Measurements from ENCODE around the gene SNTG2.

The SNTG2 gene

GRCh38 chr2:1010415-1010930 lies 59.8 kb downstream of the SNTG2 start:
- DNase-seq, result no peak

GRCh38 chr2:1011006-1011405 lies 60.4 kb downstream of the SNTG2 start:
- no peak for DNase-seq

- no peak for DNase-seq
Observed at GRCh38 chr2:1011985-1012384, 61.3 kb downstream of the SNTG2 start.

GRCh38 chr2:1014802-1015201 lies 64.2 kb downstream of the SNTG2 start:
- no peak for DNase-seq

GRCh38 chr2:1016500-1016899 lies 65.9 kb downstream of the SNTG2 start:
- no peak for DNase-seq

- DNase-seq, result no peak
Observed at GRCh38 chr2:1017827-1018226, 67.2 kb downstream of the SNTG2 start.

- no peak for DNase-seq
Observed at GRCh38 chr2:1020206-1020605, 69.6 kb downstream of the SNTG2 start.

GRCh38 chr2:1022178-1022577 lies 71.5 kb downstream of the SNTG2 start:
- DNase-seq, result no peak

GRCh38 chr2:1024981-1025380 lies 74.3 kb downstream of the SNTG2 start:
- no peak for DNase-seq

GRCh38 chr2:1026141-1026540 lies 75.5 kb downstream of the SNTG2 start:
- no peak for DNase-seq

GRCh38 chr2:1028831-1029230 lies 78.2 kb downstream of the SNTG2 start:
- no peak for DNase-seq

- DNase-seq, result no peak
Observed at GRCh38 chr2:1032030-1032429, 81.4 kb downstream of the SNTG2 start.

GRCh38 chr2:1033069-1033468 lies 82.4 kb downstream of the SNTG2 start:
- no peak for DNase-seq

- DNase-seq, result no peak
Observed at GRCh38 chr2:1037066-1037465, 86.4 kb downstream of the SNTG2 start.

GRCh38 chr2:1039549-1039948 lies 88.9 kb downstream of the SNTG2 start:
- no peak for DNase-seq

GRCh38 chr2:1041012-1041805 lies 90.6 kb downstream of the SNTG2 start:
- DNase-seq, result no peak

GRCh38 chr2:1045109-1045508 lies 94.5 kb downstream of the SNTG2 start:
- DNase-seq, result no peak

GRCh38 chr2:1046067-1046466 lies 95.4 kb downstream of the SNTG2 start:
- no peak for DNase-seq

- DNase-seq, result no peak
Observed at GRCh38 chr2:1047485-1047884, 96.8 kb downstream of the SNTG2 start.

GRCh38 chr2:1049691-1050090 lies 99.0 kb downstream of the SNTG2 start:
- no peak for DNase-seq

- DNase-seq, result no peak
Observed at GRCh38 chr2:1051075-1051474, 100.4 kb downstream of the SNTG2 start.

- DNase-seq, result no peak
Observed at GRCh38 chr2:1052771-1053191, 102.1 kb downstream of the SNTG2 start.

- DNase-seq, result no peak
Observed at GRCh38 chr2:1053786-1054185, 103.1 kb downstream of the SNTG2 start.

GRCh38 chr2:1054399-1054798 lies 103.8 kb downstream of the SNTG2 start:
- no peak for DNase-seq

GRCh38 chr2:1055014-1055595 lies 104.5 kb downstream of the SNTG2 start:
- DNase-seq, result no peak

Data from SIG-M5 (cell line).